Measurements from ENCODE around the gene ZNF844.
"Not testable (repeated sequence)": the region's sequence is repeated elsewhere in the genome, so short reads cannot be mapped to it uniquely, and the experiment has no call there.

DNA sequence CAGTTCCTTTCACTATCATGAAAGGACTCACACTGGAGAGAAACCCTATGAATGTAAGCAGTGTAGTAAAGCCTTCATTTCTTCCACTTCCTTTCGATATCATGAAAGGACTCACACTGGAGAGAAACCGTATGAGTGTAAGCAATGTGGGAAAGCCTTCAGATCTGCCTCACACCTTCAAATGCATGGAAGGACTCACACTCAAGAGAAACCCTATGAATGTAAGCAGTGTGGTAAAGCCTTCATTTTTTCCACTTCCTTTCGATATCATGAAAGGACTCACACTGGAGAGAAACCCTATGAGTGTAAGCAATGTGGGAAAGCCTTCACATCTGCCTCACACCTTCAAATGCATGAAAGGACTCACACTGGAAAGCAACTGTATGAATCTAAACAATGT is 11.8 kb downstream of the ZNF844 start:
- TF ChIP-seq, protein P1, sequence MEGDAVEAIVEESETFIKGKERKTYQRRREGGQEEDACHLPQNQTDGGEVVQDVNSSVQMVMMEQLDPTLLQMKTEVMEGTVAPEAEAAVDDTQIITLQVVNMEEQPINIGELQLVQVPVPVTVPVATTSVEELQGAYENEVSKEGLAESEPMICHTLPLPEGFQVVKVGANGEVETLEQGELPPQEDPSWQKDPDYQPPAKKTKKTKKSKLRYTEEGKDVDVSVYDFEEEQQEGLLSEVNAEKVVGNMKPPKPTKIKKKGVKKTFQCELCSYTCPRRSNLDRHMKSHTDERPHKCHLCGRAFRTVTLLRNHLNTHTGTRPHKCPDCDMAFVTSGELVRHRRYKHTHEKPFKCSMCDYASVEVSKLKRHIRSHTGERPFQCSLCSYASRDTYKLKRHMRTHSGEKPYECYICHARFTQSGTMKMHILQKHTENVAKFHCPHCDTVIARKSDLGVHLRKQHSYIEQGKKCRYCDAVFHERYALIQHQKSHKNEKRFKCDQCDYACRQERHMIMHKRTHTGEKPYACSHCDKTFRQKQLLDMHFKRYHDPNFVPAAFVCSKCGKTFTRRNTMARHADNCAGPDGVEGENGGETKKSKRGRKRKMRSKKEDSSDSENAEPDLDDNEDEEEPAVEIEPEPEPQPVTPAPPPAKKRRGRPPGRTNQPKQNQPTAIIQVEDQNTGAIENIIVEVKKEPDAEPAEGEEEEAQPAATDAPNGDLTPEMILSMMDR (IDR thresholded peaks at IDR 0.05): not testable (repeated sequence)
- not testable (repeated sequence) for TF ChIP-seq ZNF416 (CRISPR knock-in tag; IDR thresholded peaks at IDR 0.05); JUN (CRISPR knock-in tag; IDR thresholded peaks at IDR 0.05); NFYB (CRISPR knock-in tag; conservative IDR thresholded peaks at IDR 0.05; ENCODE audit: low read depth); NFE2L1 (CRISPR knock-in tag; IDR thresholded peaks at IDR 0.05); CREB1 (CRISPR knock-in tag; IDR thresholded peaks at IDR 0.05); CBFB (CRISPR knock-in tag; IDR thresholded peaks at IDR 0.05; ENCODE audit: low read depth); ZBTB21 (CRISPR knock-in tag; IDR thresholded peaks at IDR 0.05; ENCODE audit: borderline replicate concordance)
- TF ChIP-seq, protein P2, sequence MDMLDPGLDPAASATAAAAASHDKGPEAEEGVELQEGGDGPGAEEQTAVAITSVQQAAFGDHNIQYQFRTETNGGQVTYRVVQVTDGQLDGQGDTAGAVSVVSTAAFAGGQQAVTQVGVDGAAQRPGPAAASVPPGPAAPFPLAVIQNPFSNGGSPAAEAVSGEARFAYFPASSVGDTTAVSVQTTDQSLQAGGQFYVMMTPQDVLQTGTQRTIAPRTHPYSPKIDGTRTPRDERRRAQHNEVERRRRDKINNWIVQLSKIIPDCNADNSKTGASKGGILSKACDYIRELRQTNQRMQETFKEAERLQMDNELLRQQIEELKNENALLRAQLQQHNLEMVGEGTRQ (CRISPR knock-in tag; IDR thresholded peaks at IDR 0.05): not testable (repeated sequence)
- TF ChIP-seq, protein P3, sequence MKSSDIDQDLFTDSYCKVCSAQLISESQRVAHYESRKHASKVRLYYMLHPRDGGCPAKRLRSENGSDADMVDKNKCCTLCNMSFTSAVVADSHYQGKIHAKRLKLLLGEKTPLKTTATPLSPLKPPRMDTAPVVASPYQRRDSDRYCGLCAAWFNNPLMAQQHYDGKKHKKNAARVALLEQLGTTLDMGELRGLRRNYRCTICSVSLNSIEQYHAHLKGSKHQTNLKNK (CRISPR knock-in tag; IDR thresholded peaks at IDR 0.05): not testable (repeated sequence)
- TF ChIP-seq, protein P4, sequence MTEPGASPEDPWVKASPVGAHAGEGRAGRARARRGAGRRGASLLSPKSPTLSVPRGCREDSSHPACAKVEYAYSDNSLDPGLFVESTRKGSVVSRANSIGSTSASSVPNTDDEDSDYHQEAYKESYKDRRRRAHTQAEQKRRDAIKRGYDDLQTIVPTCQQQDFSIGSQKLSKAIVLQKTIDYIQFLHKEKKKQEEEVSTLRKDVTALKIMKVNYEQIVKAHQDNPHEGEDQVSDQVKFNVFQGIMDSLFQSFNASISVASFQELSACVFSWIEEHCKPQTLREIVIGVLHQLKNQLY (CRISPR knock-in tag; IDR thresholded peaks at IDR 0.05): not testable (repeated sequence)
- TF ChIP-seq, protein P5, sequence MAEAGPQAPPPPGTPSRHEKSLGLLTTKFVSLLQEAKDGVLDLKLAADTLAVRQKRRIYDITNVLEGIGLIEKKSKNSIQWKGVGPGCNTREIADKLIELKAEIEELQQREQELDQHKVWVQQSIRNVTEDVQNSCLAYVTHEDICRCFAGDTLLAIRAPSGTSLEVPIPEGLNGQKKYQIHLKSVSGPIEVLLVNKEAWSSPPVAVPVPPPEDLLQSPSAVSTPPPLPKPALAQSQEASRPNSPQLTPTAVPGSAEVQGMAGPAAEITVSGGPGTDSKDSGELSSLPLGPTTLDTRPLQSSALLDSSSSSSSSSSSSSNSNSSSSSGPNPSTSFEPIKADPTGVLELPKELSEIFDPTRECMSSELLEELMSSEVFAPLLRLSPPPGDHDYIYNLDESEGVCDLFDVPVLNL (CRISPR knock-in tag; IDR thresholded peaks at IDR 0.05; ENCODE audit: borderline replicate concordance, low read depth): not testable (repeated sequence)
- TF ChIP-seq, protein P6, sequence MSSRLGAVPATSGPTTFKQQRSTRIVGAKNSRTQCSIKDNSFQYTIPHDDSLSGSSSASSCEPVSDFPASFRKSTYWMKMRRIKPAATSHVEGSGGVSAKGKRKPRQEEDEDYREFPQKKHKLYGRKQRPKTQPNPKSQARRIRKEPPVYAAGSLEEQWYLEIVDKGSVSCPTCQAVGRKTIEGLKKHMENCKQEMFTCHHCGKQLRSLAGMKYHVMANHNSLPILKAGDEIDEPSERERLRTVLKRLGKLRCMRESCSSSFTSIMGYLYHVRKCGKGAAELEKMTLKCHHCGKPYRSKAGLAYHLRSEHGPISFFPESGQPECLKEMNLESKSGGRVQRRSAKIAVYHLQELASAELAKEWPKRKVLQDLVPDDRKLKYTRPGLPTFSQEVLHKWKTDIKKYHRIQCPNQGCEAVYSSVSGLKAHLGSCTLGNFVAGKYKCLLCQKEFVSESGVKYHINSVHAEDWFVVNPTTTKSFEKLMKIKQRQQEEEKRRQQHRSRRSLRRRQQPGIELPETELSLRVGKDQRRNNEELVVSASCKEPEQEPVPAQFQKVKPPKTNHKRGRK (CRISPR knock-in tag; IDR thresholded peaks at IDR 0.05; ENCODE audit: borderline replicate concordance): not testable (repeated sequence)
- TF ChIP-seq, protein P7, sequence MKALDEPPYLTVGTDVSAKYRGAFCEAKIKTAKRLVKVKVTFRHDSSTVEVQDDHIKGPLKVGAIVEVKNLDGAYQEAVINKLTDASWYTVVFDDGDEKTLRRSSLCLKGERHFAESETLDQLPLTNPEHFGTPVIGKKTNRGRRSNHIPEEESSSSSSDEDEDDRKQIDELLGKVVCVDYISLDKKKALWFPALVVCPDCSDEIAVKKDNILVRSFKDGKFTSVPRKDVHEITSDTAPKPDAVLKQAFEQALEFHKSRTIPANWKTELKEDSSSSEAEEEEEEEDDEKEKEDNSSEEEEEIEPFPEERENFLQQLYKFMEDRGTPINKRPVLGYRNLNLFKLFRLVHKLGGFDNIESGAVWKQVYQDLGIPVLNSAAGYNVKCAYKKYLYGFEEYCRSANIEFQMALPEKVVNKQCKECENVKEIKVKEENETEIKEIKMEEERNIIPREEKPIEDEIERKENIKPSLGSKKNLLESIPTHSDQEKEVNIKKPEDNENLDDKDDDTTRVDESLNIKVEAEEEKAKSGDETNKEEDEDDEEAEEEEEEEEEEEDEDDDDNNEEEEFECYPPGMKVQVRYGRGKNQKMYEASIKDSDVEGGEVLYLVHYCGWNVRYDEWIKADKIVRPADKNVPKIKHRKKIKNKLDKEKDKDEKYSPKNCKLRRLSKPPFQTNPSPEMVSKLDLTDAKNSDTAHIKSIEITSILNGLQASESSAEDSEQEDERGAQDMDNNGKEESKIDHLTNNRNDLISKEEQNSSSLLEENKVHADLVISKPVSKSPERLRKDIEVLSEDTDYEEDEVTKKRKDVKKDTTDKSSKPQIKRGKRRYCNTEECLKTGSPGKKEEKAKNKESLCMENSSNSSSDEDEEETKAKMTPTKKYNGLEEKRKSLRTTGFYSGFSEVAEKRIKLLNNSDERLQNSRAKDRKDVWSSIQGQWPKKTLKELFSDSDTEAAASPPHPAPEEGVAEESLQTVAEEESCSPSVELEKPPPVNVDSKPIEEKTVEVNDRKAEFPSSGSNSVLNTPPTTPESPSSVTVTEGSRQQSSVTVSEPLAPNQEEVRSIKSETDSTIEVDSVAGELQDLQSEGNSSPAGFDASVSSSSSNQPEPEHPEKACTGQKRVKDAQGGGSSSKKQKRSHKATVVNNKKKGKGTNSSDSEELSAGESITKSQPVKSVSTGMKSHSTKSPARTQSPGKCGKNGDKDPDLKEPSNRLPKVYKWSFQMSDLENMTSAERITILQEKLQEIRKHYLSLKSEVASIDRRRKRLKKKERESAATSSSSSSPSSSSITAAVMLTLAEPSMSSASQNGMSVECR (CRISPR knock-in tag; IDR thresholded peaks at IDR 0.05; ENCODE audit: borderline replicate concordance): not testable (repeated sequence)
